ENCODE results near the gene PCP4L1.
"Not testable (repeated sequence)": the region's sequence is repeated elsewhere in the genome, so short reads cannot be mapped to it uniquely, and the experiment has no call there.

PCP4L1 gene

DNA sequence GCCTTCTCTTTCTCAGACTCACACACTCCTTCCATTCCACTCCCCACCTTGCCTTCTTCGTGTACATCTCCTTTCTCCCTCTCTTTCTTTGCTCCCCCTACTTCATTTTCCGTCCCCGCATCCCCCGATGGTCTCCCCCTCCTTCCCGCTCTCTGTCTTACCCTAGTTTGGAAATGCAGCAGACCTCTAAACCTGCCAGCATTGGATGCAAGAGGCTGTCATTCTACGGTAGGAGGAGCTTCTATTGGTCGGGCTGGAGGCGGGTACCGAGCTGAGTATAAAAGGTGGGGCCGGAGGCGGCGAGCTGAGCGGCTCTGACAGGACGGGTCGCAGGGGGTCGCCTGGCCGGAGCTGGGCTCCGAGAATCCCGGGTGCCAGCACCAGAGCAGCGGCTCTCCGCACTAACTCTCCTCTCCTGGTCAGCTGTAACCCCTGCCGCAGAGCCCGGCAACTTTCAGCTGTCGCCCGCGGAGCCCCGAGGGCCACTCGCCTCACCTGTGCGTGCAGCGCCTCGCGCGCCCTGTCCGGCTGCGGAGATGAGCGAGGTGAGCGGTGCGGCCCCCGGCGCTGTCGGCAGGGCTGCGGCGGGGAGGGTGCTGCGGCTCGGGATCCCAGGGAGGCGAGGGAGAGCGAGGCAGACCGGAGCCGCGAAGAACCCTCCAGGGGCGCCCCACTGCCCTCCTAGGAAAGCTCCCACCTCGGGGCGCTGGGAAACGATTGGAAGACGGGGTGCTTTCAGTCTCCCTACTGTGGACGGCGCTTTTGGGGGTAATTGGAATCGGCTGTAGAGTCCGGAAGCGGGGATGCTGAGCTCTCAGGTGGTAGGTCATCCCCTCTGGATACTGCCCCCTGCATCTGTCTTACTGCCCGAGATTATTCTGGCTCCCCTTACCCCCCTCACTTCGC lies at the start of gene PCP4L1:
TSS of gene PCP4L1 (plus strand) at position 307 of the 906 bp plus-strand sequence. CDS start at position 537, 230 bp downstream.
- DNase-seq (ENCODE audit: low read depth in 2 of 3, low spot score in 2 of 3): peak in 2 of 3 experiments; percentile 16 to 30

DNA sequence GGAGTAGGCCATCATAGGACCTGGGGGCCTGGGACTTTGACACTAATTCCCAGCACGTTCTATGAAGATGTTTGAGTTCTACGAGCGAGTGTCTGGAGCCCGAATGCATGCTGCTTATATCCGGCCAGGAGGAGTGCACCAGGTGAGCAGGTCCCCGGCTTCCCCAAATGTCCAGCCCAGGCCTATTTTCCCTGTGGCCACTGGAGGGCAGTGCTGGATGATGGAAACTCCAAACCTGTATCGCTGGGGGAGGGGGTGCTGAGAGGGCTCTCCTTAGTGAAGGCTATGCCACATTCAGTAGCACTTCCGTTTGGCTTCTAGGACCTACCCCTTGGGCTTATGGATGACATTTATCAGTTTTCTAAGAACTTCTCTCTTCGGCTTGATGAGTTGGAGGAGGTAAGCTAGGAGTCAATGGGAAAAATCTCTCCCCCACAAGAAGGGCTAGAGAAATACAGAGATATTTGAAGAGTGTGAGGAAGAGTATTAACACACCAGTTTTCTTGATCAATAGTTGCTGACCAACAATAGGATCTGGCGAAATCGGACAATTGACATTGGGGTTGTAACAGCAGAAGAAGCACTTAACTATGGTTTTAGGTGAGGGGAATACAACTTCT lies 48.6 kb upstream of the PCP4L1 start:
- DNase-seq (ENCODE audit: low read depth in 2 of 3, low spot score in 2 of 3): peak in 1 of 3 experiments; percentile 45

DNA sequence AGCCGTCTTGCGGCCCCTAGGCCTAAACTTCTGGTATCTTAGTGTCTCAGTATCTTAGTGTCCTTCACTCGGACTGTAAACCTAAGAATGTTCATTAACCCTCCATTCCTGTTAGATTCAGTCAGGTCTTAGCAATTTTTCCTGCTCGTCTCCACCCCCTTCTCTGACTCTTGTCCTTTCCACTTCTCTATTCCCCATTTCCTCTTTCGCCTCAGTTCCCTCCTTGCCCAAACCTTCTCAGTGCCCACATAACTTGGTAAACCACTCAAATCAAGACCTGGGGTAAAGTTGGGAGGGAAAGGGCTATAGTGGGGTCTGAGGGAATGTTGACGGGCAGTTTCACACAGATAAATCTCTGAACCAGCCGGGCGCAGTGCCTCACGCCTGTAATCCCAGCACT lies 44.2 kb upstream of the PCP4L1 start:
- no peak for DNase-seq (ENCODE audit: low read depth in 2 of 3, low spot score in 2 of 3)

DNA sequence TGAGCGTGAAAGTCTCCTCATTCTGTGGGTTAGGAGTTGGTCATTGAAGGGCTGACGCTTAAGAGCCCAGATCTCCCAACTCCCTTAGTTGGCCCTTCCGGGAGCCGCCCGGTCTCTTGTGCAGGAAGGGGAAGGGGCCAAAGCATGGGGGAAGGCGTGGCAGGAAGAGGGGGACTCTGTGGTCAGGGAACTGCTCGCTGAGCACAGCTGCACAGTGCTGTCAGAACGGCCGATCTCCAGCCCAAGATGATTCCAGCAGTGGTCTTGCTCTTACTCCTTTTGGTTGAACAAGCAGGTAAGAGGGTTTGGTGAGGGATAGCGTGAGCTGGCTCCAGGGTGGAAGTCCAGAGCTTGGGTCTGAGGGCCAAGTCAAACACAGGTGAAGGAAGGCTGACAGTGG lies 43.5 kb upstream of the PCP4L1 start, which contains the start of gene FCER1G:
TSS of gene FCER1G (plus strand) at position 220 of the 400 bp plus-strand sequence. CDS start at position 247, 27 bp downstream.
- no peak for DNase-seq (ENCODE audit: low read depth in 2 of 3, low spot score in 2 of 3)

DNA sequence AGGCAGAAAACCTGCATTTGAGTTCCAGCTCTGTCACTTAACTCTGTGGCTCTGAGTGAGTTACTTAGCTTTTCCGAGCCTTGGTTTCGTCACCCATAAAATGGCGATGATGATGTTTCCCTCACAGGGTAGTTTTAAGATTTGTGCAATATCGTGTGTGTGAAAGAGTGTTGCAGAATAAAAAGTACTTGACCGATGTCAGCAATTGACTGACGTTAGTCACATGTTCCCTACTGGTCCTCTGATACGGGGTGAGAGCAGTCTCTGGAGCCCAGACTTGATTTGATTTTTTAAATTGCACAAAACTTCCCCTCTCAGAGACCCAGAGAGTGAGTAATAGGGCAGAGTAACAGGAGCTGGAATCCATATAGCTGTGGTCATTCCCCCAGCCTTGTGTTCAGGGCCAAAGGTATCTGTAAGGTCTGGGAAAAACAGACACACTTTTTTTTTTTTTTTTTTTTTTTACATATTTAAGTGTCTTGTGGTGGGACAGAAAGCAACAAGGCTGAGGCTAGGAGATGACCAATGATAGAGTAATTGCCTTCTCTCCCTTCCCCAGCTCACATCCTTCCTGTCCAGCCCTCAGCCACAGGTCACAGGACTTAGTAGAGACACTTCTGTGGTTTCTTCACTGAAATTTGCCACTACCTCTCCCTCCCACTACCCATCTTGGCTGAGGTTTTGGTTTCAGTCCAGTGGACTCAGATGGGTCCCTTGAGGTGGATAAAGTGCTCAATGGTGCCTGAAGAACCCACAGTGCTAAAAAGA lies 41.4 kb upstream of the PCP4L1 start:
- no peak for DNase-seq (ENCODE audit: low read depth in 2 of 3, low spot score in 2 of 3)

DNA sequence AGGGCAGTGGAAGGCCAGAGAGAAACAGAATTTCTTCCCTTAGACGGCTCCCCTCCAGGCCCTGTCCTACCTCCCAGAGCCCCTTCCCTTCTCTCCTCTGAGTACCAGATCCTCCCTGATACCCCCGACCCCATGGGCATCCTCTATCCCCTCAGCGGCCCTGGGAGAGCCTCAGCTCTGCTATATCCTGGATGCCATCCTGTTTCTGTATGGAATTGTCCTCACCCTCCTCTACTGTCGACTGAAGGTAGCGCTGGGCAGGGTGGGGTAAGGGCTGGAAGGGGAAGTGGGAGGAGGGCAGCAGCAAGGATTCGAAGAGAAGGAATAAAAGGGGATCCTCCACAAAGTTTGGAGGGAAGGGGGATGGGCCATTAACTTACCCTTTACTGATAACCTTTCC lies 40.7 kb upstream of the PCP4L1 start:
- DNase-seq (ENCODE audit: low read depth in 2 of 3, low spot score in 2 of 3): no peak

DNA sequence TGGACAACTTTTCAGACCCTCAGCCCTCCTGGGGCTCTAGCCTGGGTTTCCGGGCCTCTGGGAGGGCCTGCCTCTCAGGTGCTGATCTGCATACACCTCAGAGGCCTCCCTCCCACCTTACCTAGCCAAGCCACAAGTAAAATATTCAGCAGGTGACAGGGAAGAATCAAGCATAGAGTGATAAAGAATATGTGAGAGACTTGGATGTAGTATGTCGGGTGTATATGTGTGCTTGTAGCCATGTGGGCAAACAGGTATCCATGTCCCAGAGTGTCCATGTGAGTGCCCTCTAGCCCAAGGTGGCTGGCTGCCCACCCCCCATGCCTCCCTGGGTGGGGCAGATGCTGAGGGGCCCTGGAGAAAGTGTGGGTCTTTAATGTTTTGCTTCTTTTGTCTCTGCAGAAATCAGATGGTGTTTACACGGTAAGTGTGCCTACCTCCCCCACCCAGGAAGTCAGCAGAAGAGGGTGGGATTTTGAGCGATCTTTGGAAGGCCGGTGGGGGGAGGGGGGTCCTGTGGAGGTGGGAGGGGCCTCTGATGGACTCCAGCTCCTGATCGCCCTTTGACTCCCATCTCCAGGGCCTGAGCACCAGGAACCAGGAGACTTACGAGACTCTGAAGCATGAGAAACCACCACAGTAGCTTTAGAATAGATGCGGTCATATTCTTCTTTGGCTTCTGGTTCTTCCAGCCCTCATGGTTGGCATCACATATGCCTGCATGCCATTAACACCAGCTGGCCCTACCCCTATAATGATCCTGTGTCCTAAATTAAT lies 40.1 kb upstream of the PCP4L1 start:
- no peak for DNase-seq (ENCODE audit: low read depth in 2 of 3, low spot score in 2 of 3)

DNA sequence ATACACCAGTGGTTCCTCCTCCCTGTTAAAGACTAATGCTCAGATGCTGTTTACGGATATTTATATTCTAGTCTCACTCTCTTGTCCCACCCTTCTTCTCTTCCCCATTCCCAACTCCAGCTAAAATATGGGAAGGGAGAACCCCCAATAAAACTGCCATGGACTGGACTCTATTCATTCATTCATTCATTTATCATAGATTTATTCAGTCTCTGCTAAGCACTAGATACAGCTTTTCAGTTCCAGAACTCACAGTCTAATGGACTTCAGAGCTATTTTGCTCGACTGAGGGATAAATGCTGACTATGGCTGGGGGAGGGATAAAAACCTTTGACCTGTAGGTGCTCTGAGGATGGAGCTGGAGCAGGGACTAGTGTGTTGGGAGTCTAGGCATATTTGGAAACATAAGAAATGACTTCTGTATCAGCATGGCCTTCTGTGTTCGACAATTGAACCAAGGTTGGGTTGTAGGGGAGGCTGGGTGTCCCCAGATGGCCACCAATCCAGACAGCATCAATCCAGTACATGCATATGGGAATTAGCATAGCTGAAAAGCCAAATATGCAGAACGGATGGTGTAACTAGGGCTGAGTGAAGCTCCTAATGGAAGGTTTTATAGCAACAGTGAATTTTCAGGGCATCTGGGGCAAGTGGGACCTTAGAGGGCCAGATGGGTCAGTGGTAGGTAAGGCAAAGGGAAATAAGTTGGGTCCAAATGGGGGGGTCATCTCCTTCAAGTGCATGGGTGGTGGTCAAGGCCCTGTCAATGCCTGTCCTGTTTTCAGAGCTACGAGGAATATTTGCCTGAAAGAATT lies 39.3 kb upstream of the PCP4L1 start:
- no peak for DNase-seq (ENCODE audit: low read depth in 2 of 3, low spot score in 2 of 3)

DNA sequence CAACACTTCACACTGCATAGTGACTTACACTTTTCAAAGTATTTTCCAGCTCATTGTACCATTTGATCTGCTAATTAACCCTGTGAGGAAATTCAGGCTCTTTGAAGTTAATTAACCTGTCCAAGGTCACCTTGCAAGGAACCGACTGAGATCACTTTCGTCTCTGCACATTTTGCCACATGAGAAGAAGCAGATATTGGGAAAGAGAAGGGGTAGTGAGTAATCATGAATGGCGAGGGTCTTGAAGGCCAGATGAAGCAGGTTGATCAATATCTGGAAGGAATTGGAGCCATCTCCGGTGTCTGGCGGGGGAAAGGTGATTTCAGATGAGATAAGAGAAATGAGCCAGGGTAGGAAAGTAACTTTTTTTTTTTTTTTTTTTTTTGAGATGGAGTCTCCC lies 38.5 kb upstream of the PCP4L1 start:
- DNase-seq (ENCODE audit: low read depth in 2 of 3, low spot score in 2 of 3): no peak

DNA sequence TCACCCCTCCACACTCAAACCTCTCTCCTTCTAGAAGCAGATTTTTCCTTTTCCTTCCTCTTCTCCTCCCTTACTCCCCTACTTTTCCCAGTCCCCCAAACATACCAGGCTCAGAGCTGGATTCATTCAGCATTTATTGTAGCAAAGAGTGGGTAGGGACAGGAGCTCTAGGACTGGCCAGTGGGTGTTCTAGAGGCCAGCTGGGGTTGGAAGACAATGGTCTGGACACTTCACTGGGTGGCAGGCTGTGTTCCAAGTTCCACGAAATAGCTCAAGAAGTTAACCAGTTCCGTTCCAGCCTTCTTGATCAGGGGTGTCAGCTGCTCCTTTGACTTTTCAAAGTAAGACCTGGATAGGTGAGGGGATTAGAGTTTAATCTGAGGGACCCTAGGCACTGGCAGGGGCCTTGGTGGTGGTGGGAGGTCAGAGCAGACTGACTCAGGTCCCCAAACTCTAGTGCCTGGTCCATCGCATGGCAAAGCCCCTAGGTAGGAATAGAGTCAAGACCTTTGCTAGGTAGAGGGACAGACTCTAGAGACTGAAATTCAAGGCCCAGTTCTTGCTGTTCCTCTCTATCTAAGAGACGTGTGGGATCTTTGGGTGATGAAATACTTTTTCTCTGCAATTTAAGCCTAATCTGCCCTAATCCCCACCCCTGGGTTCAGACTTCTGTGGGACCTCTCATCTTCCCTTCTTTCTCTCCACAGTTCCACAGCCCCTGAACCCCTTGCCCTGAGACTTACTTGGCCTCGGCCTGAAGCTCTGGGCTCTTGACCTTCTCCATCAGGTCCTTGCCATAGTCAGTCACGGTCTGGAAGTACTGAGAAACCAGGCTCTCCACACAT lies 36.1 kb upstream of the PCP4L1 start:
- no peak for DNase-seq (ENCODE audit: low read depth in 2 of 3, low spot score in 2 of 3)

DNA sequence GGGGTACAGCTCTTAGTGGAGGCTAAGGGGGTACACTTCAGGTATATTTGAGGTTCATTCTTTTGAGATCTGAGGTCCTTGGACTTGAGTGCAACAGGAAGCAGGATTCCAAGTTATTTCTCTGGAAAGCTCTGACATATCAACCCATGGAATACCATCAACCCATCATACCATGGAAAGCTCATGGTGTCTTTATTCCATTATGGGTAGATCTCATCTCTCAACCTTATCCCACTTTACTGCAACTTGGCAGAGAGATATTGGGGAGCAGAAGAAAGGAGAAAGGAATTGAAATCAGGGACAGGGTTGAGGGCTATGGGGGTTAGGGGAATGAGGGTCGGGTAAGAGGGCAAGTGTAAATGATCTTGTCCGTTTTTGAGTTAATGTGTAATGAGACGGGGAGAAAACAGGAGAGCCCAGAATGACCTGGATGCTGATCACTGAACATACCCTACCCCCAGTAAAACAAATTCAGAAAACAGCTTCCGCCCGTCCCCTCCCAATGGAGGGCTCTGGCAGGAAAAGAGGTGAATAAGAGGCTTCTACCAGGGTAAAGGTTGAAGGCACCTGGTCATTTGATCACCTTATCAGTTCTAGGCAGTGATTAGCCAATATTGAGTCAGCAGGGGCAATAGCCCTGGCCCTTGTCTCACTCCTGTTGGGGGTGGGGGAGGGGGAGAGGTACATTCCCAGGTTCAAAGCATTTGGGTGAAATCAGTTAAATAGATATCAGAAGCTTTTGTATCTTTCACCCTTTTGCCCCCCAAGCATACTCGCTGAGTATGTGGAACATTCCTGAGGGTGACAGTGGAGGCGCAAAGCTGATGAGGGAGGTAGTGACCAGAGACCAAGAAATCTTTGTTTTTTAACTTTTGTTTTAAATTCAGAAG lies 34.5 kb upstream of the PCP4L1 start:
- DNase-seq (ENCODE audit: low read depth in 2 of 3, low spot score in 2 of 3): no peak

DNA sequence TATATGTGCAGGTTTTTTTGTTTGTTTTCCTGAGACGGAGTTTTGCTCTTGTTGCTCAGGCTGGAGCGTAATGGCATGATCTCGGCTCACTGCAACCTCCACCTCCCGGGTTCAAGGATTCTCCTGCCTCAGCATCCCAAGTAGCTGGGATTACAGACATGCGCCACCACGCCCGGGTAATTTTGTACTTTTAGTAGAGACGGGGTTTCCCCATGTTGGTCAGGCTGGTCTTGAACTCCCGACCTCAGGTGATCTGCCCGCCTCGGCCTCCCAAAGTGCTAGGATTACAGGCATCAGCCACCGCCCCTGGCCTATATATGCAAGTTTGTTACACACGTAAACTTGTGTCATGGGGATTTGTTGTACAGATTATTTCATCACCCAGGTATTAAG lies 33.9 kb upstream of the PCP4L1 start:
- DNase-seq (ENCODE audit: low read depth in 2 of 3, low spot score in 2 of 3): not testable (repeated sequence)

DNA sequence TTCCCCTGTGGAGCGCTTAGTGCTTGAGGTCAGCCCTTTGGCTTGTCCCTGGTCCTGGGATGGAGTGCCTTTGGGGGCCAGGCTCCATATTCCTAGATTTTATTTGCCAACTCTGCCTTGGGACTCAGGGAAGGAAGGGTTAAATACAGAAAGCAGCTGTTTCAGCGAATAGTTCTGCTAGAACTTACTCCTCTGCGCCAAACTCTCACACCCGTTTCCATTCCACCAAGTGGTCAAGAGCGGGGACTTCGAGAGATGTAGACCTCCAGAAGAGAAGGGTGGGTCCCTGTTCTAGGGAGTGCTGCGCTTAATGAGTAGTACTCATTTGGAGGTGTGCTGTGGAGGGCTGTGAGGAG lies 33.4 kb upstream of the PCP4L1 start:
- no peak for DNase-seq (ENCODE audit: low read depth in 2 of 3, low spot score in 2 of 3)

DNA sequence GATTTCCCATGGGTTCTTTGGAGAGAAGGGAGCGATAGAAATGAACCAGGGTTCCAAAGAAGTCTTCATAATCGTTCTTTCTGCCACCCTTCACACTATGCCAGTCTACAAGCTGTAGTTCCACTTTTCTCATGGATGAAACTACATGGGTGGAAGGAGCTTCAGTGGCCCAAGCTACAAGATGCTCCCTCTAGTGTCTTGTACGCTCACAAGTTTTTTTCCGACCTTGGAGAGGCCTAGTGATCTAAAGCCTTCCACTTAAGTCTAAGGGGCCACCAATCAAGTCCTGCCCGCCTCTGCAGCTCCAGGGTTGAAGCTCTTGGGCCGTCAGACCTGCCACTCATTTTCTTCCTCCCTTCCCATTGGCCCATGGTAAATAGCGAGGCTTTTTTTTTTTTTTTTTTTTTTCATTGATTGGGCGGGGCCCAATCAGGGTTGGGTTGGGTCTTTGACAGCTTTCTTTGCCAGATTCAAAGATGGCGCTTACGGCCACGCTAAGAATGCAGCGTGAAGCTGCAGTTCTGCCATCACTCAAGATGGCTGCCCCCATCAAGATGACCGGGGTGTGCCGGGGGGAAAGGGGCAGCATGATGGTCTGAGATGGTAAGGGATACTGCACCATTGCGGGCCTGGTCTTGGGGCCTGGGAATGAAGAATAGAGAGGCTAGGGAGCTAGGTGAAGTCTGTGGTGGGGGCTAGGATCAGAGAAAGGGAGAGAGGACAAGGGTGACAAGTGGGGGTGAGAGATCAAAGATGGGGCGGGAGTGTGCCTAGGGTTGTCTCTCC lies 32.8 kb upstream of the PCP4L1 start, which contains the start of gene TOMM40L:
TSS of gene TOMM40L (plus strand) at position 527 of the 786 bp plus-strand sequence. CDS start 430 bp downstream, outside the sequence.
- DNase-seq (ENCODE audit: low read depth in 2 of 3, low spot score in 2 of 3): peak; percentile 55 to 69 (median 64)

DNA sequence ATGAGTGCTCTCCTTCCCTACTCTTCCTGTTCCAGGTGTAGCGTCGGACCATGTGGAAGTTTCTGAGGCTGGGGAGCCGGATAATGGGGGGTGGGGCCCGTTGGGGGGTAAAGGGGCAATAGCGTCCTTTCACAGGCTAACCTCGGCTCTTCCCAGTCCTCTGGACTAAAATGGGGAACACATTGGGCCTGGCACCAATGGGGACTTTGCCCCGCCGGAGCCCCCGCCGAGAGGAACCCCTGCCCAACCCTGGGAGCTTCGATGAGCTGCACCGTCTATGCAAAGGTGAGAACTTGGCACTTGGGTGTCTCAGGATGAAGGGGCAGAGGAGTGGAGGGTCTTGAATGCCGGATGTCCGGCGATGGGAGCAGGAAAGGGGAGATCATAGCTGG lies 32.2 kb upstream of the PCP4L1 start:
- DNase-seq (ENCODE audit: low read depth in 2 of 3, low spot score in 2 of 3): no peak

DNA sequence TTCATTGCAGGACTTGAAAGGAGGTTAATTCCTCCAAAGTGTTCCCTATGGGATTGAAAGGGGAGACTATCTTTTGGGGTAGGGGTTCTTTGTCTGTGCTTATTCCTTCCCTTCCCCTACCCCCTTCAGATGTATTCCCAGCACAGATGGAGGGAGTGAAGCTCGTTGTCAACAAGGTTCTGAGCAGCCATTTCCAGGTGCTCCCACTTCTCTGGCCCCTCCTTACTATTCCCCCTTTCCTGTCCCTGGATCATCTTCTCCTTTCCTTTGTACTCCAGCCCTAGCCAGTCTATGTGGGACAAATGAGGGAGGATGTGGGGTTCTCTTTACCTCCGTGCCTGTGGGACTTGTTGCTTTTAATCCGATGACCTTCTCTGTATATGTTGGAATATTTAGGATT lies 31.8 kb upstream of the PCP4L1 start:
- no peak for DNase-seq (ENCODE audit: low read depth in 2 of 3, low spot score in 2 of 3)

DNA sequence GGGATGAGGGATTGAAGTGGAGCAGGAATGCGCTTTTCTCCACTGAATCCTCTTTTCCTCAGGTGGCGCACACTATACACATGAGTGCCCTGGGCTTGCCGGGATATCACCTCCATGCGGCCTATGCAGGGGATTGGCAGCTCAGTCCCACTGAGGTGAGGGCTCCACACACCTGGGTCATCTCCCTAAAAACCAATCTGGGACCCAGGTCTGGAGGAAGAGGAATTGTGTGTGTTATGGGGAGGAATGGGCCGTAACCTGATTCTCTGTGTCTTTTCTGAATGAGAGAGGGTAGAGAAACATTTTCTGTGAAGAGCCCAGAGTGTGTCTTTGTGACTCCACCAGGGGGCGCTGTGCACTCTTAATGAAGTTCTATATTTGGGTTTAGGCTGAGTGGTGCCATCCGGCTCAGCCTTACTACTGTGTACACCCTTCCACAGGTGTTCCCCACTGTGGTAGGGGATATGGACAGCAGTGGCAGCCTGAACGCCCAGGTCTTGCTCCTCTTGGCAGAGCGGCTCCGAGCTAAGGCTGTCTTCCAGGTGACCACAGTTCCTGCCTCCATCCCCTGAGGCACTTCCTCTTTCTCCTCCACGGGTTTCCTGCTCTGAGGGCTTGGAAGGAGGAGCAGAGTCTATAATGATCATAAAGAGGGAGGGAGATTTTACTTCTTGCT lies 31.2 kb upstream of the PCP4L1 start:
- peak; percentile 62 to 96 (median 94) for DNase-seq (ENCODE audit: low read depth in 2 of 3, low spot score in 2 of 3)
